Glutamatergic neuron (in vitro differentiated cells): ENCODE results near the gene COL19A1. TPM values are rescaled to one million over a fixed set of nuclear protein-coding genes. Genes with fewer than 3 reads are reported as not detected.
A peak's percentile ranks its signal among the peaks of the same experiment; 100 is the strongest.

Experiments
- DNase-seq: peaks from one replicate; pipeline ENCODE4 v3.0.0; 2022
- H3K27ac Mint-ChIP-seq: one replicate; pipeline ENCODE4 v1.8.0; 2020; ENCODE audit warnings: mild to moderate bottlenecking, mixed read lengths, inconsistent platforms; ENCODE audit not compliant: unreplicated experiment
- H3K27me3 Mint-ChIP-seq: one replicate; pipeline ENCODE4 v1.8.0; 2020; ENCODE audit warnings: mild to moderate bottlenecking, moderate library complexity, mixed read lengths, inconsistent platforms; ENCODE audit not compliant: unreplicated experiment
- H3K36me3 Mint-ChIP-seq: one replicate; pipeline ENCODE4 v1.8.0; 2020; ENCODE audit warnings: mild to moderate bottlenecking, mixed read lengths, inconsistent platforms; ENCODE audit not compliant: unreplicated experiment
- H3K4me1 Mint-ChIP-seq: one replicate; pipeline ENCODE4 v1.8.0; 2020; ENCODE audit warnings: mild to moderate bottlenecking, low read depth, mixed read lengths, inconsistent platforms; ENCODE audit not compliant: unreplicated experiment
- H3K4me3 Mint-ChIP-seq: one replicate; pipeline ENCODE4 v1.8.0; 2020; ENCODE audit warnings: mild to moderate bottlenecking, mixed read lengths, inconsistent platforms; ENCODE audit not compliant: unreplicated experiment
- H3K9me3 Mint-ChIP-seq: one replicate; pipeline ENCODE4 v1.8.0; 2020; ENCODE audit warnings: mild to moderate bottlenecking, moderate library complexity, mixed read lengths, inconsistent platforms; ENCODE audit not compliant: unreplicated experiment
- total RNA-seq: library from RNA; stranded (reverse); fragmentation: NEBNext Ultra II Directional; extraction: Animal tissue kit (Norgen Biotek cat#: 25700); gene quantifications from one replicate; pipeline ENCODE4 v1.2.1, GENCODE V29; 2021; ENCODE audit not compliant: unreplicated experiment
- TF ChIP-seq, protein P1 (sequence below): fragments of 200-600 bp; sonication (generic); IDR thresholded peaks from one replicate; pipeline ENCODE4 v1.5.0; 2021; ENCODE audit not compliant: partially characterized antibody, unreplicated experiment

The COL19A1 gene
- total RNA-seq, 1 donor from 2014 or later = 0.78 TPM

DNA sequence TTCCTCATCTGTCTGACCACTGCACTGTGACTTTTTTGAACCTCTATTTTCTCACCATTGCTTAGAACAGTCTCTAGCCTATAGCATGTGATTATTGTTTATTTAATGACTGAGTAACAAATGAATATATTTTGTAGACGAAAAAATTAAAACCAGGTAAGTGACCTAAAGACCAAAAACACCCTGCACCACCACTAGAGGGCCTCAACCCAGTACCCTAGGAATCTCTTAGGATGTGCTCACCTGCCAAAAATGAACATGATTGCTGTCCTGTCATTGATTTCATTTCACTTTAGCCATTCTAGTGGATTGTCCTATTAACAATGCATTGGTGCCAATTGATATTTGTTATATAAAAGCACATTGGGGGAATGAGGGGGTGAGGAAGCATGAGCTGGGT is 237.4 kb downstream of the COL19A1 start:
- Mint-ChIP-seq H3K36me3 (no peaks in the 10 kb centered on the region), H3K9me3 (no peaks in the 10 kb centered on the region), H3K4me1 (no peaks in the 10 kb centered on the region), H3K27me3 (no peaks in the 10 kb centered on the region), H3K4me3 (no peak overlapping the region), H3K27ac (no peak overlapping the region)
- no peak for DNase-seq
- TF ChIP-seq, protein P1, sequence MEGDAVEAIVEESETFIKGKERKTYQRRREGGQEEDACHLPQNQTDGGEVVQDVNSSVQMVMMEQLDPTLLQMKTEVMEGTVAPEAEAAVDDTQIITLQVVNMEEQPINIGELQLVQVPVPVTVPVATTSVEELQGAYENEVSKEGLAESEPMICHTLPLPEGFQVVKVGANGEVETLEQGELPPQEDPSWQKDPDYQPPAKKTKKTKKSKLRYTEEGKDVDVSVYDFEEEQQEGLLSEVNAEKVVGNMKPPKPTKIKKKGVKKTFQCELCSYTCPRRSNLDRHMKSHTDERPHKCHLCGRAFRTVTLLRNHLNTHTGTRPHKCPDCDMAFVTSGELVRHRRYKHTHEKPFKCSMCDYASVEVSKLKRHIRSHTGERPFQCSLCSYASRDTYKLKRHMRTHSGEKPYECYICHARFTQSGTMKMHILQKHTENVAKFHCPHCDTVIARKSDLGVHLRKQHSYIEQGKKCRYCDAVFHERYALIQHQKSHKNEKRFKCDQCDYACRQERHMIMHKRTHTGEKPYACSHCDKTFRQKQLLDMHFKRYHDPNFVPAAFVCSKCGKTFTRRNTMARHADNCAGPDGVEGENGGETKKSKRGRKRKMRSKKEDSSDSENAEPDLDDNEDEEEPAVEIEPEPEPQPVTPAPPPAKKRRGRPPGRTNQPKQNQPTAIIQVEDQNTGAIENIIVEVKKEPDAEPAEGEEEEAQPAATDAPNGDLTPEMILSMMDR = peak; percentile 67

DNA sequence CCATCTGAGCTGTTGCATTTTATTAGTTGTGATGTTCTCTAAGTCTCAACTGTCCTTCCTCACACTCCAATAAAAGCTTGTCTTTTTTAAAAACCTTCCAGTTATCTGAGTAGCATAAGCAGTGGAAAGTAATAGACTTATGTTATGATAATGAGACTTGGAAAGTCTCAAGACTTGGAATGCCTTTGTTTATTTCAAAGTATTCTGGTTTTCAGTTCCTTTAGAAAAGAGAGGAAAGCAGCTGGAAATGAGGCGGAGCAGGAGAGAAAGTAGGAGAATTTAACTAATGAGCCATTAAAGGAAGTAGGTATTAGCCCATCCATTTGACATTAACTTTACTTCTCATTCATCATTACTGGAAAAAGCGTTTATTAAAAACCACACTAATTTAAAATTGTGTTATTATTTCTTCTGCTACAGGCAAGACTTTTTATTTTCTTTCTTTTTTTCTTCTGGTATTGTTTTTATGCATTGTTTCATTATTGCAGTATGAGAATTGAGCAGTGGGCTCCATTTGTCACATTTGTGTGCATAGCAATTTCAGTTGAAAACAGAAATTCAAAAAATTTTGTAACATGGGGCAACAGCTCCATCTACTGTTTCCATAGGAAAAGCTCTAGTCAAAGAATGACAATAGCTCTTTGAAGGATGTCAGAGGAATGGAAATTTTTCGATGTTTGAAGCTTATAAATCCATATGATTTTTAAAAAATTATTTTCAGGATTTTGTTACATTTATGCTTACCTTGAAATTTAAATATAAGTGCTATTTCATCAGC is 241.7 kb downstream of the COL19A1 start:
- H3K4me1 Mint-ChIP-seq = peaks cover 5% of the 10 kb centered on the region
- no peak for DNase-seq
- H3K27ac Mint-ChIP-seq = no peak overlapping the region
- TF ChIP-seq, protein P1 = peak; percentile 68
- H3K27me3 Mint-ChIP-seq = no peaks in the 10 kb centered on the region
- H3K36me3 Mint-ChIP-seq = no peaks in the 10 kb centered on the region
- H3K9me3 Mint-ChIP-seq = no peaks in the 10 kb centered on the region
- H3K4me3 Mint-ChIP-seq = no peak overlapping the region

DNA sequence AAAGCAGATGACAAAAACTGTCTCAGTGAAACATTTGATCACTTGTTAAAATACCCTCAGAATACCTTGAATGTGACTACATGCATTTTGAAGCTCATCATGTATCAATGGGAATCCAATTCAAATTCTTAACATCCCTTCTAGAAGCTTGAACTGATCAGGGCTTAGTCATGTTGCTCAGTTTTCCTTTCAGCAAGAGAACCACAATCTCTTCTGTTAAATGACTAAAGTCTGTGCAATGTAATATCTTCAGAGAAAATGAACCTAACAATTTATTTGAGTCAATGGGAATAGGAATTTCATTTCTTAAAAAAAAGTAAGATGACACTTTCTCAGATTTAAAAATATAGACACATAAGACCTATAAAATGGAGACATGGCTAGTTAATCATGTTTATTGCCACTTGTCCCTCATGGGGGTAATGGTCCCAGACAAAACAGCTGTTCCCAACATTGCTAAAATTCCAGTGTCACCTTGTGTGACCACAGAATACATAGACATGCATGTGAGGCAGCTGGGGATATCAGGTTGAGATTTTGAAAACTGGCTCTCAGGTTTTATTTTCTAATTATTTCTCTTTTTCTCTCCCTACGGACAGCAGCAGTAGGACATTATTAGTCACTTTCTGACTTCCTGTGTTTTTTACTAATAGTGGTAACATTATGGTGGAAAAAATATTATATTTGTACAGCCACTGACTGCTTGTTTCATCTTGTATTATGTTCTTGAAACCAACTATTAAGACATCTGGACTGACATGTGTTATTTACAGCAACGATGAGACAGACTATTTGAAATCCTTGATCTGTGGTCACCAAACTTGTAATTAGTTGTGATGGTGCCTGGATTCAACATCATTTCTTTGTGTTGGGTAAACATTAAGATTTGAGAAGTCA is 244.0 kb downstream of the COL19A1 start:
- no peaks in the 10 kb centered on the region for H3K9me3 Mint-ChIP-seq
- H3K4me3 Mint-ChIP-seq = no peak overlapping the region
- no peak for DNase-seq
- peaks cover 5% of the 10 kb centered on the region for H3K4me1 Mint-ChIP-seq
- TF ChIP-seq, protein P1 = no peak
- no peaks in the 10 kb centered on the region for H3K36me3 Mint-ChIP-seq
- no peak overlapping the region for H3K27ac Mint-ChIP-seq
- H3K27me3 Mint-ChIP-seq = no peaks in the 10 kb centered on the region

DNA sequence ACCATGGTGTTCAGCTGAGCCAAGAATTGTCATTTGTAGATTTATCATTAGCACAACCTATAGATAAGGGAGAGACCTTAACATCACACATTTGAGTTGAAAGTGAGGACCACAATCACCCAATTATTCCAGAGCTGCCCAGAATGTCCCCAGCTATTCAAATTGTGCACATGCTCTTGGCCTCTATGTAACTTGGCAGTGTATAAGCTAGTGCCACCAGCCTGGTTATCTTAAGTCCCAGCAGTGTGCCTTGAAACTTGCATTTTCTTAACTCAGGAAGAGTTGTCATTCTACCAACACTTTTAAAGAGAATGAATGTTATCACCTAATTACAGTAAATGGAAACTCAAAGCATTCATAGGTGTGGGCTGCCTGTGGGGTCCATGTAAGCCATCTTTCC is 245.4 kb downstream of the COL19A1 start:
- H3K36me3 Mint-ChIP-seq = no peaks in the 10 kb centered on the region
- no peak for DNase-seq
- H3K4me3 Mint-ChIP-seq = no peak overlapping the region
- peaks cover 5% of the 10 kb centered on the region for H3K4me1 Mint-ChIP-seq
- TF ChIP-seq, protein P1 = no peak
- H3K27ac Mint-ChIP-seq = no peak overlapping the region
- H3K9me3 Mint-ChIP-seq = no peaks in the 10 kb centered on the region
- no peaks in the 10 kb centered on the region for H3K27me3 Mint-ChIP-seq
